Measurements from ENCODE around the gene GLT8D2.

DNA sequence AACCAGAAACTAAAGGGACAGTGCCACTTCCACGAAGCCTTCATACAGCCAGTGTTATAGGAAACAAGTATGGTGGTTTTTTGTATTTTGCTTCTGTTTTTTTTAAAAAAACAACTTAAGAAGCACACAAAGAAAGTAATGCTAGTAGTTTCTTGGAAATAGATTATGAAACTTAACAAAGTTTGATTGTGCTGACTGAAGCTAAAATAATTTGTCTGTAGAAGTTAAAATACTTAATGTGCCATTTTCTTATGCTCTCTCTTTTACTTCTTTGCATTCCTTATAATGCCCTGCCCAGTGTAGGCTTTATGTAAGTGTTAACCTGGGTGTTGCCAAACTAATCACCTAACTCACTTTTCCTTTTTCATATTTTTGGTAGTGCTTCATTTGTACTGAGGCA lies 30.8 kb upstream of the GLT8D2 start:
- no peak for TF ChIP-seq POLR2AphosphoS5 (IDR thresholded peaks at IDR 0.05)
- TF ChIP-seq, protein P1, sequence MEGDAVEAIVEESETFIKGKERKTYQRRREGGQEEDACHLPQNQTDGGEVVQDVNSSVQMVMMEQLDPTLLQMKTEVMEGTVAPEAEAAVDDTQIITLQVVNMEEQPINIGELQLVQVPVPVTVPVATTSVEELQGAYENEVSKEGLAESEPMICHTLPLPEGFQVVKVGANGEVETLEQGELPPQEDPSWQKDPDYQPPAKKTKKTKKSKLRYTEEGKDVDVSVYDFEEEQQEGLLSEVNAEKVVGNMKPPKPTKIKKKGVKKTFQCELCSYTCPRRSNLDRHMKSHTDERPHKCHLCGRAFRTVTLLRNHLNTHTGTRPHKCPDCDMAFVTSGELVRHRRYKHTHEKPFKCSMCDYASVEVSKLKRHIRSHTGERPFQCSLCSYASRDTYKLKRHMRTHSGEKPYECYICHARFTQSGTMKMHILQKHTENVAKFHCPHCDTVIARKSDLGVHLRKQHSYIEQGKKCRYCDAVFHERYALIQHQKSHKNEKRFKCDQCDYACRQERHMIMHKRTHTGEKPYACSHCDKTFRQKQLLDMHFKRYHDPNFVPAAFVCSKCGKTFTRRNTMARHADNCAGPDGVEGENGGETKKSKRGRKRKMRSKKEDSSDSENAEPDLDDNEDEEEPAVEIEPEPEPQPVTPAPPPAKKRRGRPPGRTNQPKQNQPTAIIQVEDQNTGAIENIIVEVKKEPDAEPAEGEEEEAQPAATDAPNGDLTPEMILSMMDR (IDR thresholded peaks at IDR 0.05 in 8 of 11, conservative IDR thresholded peaks at IDR 0.05 in 3 of 11): no peak
- no peak for TF ChIP-seq POLR2A (IDR thresholded peaks at IDR 0.05)
